Activated naive CD8-positive, alpha-beta T cell (primary cell): ENCODE results near the gene ATAD3B.
"Not testable (repeated sequence)": the region's sequence is repeated elsewhere in the genome, so short reads cannot be mapped to it uniquely, and the experiment has no call there.

Experiments used
- H3K27ac Mint-ChIP-seq: one replicate; pipeline ENCODE4 v1.8.0; 2021; ENCODE audit warnings: mixed read lengths
- H3K27me3 Mint-ChIP-seq: one replicate; pipeline ENCODE4 v1.8.0; 2021; ENCODE audit warnings: mixed read lengths
- H3K36me3 Mint-ChIP-seq: one replicate; pipeline ENCODE4 v1.8.0; 2021; ENCODE audit warnings: mixed read lengths
- H3K4me1 Mint-ChIP-seq: one replicate; pipeline ENCODE4 v1.8.0; 2021; ENCODE audit warnings: low read depth, mixed read lengths
- H3K4me3 Mint-ChIP-seq: one replicate; pipeline ENCODE4 v1.8.0; 2021; ENCODE audit warnings: mild to moderate bottlenecking, mixed read lengths
- H3K9me3 Mint-ChIP-seq: one replicate; pipeline ENCODE4 v1.8.0; 2021; ENCODE audit warnings: low read depth, mixed read lengths

Gene ATAD3B

GRCh38 chr1:1437904-1438376 is 33.6 kb upstream of the ATAD3B start:
- Mint-ChIP-seq H3K4me1 (peaks cover 11% of the 10 kb centered on the region), H3K36me3 (no peaks in the 10 kb centered on the region), H3K4me3 (no peak overlapping the region), H3K27ac (no peak overlapping the region), H3K9me3 (no peaks in the 10 kb centered on the region), H3K27me3 (no peaks in the 10 kb centered on the region)

DNA sequence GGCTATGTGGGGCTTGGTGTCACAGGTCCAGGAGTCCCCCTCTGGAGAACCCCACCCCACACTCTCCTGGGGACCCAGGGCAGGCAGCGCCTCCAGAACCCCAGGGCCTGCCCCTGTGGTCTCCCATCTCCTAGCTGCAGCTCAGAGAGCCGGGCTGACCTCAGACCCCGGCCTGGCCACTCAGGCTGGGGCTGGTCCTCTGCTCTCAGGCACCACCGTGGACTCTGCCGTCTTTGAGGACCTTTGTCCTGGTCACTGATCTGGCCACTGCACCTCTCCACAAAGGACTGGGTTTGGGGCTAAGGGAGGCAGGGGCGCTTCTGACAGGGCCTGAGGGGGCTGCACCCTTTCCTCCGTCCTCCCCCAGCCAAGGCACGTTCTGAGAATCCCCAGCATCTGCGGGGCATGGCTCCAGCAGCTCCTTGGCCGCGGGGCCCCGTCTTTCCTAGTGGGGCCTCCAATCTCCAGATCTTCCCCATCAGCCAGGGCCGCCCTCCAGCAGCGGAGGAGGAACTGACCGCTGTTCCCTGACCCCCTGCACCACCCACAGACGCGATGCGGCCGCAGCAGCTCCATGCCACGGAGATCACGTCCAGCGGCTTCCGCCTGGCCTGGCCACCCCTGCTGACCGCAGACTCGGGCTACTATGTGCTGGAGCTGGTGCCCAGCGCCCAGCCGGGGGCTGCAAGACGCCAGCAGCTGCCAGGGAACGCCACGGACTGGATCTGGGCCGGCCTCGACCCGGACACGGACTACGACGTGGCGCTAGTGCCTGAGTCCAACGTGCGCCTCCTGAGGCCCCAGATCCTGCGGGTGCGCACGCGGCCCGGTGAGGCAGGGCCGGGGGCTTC is 32.8 kb upstream of the ATAD3B start:
- peaks cover 11% of the 10 kb centered on the region for H3K4me1 Mint-ChIP-seq
- no peak overlapping the region for H3K4me3 Mint-ChIP-seq
- no peaks in the 10 kb centered on the region for H3K9me3 Mint-ChIP-seq
- no peak overlapping the region for H3K27ac Mint-ChIP-seq
- no peaks in the 10 kb centered on the region for H3K36me3 Mint-ChIP-seq
- no peaks in the 10 kb centered on the region for H3K27me3 Mint-ChIP-seq

GRCh38 chr1:1439546-1440261 is 31.9 kb upstream of the ATAD3B start:
- no peaks in the 10 kb centered on the region for H3K27me3 Mint-ChIP-seq
- no peak overlapping the region for H3K4me3 Mint-ChIP-seq
- no peaks in the 10 kb centered on the region for H3K36me3 Mint-ChIP-seq
- H3K4me1 Mint-ChIP-seq: peaks cover 11% of the 10 kb centered on the region
- H3K9me3 Mint-ChIP-seq: no peaks in the 10 kb centered on the region
- no peak overlapping the region for H3K27ac Mint-ChIP-seq

- Mint-ChIP-seq H3K4me1 (peaks cover 6% of the 10 kb centered on the region), H3K27ac (no peak overlapping the region), H3K36me3 (no peaks in the 10 kb centered on the region), H3K4me3 (no peak overlapping the region), H3K27me3 (no peaks in the 10 kb centered on the region), H3K9me3 (no peaks in the 10 kb centered on the region)
These were observed 31.1 kb upstream of the ATAD3B start for GRCh38 chr1:1440262-1441001.

- H3K4me1 Mint-ChIP-seq: peaks cover 5% of the 10 kb centered on the region
- H3K9me3 Mint-ChIP-seq: no peaks in the 10 kb centered on the region
- H3K36me3 Mint-ChIP-seq: no peaks in the 10 kb centered on the region
- no peaks in the 10 kb centered on the region for H3K27me3 Mint-ChIP-seq
- H3K27ac Mint-ChIP-seq: no peak overlapping the region
- no peak overlapping the region for H3K4me3 Mint-ChIP-seq
These were observed 30.3 kb upstream of the ATAD3B start for GRCh38 chr1:1441002-1441888.

GRCh38 chr1:1442069-1442770 is 29.3 kb upstream of the ATAD3B start:
- Mint-ChIP-seq H3K4me3 (no peak overlapping the region), H3K27ac (no peak overlapping the region), H3K36me3 (no peaks in the 10 kb centered on the region), H3K9me3 (no peaks in the 10 kb centered on the region), H3K4me1 (peaks cover 2% of the 10 kb centered on the region), H3K27me3 (no peaks in the 10 kb centered on the region)

DNA sequence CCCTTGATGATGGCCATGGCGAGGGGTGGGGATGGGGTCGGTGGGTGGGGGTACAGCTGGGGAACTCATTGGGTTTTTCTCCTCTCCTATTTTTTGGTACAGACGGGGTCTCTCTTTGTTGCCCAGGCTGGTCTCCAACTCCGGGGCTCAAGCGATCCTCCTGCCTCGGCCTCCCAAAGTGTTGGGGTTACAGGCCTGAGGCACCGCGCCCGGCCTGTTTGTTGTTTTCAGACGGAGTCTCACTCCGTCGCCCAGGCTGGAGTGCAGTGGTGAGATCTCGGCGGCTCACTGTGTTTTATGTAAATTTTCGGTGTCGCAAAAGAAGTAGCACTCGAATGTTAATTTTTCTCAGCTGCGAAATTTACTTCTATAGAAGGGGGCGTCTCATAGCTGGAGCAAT is 24.9 kb upstream of the ATAD3B start:
- H3K9me3 Mint-ChIP-seq, H3K36me3 Mint-ChIP-seq, H3K27me3 Mint-ChIP-seq, H3K4me3 Mint-ChIP-seq, H3K27ac Mint-ChIP-seq, H3K4me1 Mint-ChIP-seq: not testable (repeated sequence)

- Mint-ChIP-seq H3K36me3 (no peaks in the 10 kb centered on the region), H3K27ac (no peak within 1 kb of the TSS), H3K4me3 (no peak within 1 kb of the TSS), H3K4me1 (no peaks in the 10 kb centered on the region), H3K27me3 (no peaks in the 10 kb centered on the region), H3K9me3 (no peaks in the 10 kb centered on the region)
These were observed 22.3 kb upstream of the ATAD3B start, which contains the start of gene ATAD3C for GRCh38 chr1:1449099-1449739. Gene ATAD3C (plus strand): TSS chr1:1449689. CDS start chr1:1450684, 995 bp downstream.

DNA sequence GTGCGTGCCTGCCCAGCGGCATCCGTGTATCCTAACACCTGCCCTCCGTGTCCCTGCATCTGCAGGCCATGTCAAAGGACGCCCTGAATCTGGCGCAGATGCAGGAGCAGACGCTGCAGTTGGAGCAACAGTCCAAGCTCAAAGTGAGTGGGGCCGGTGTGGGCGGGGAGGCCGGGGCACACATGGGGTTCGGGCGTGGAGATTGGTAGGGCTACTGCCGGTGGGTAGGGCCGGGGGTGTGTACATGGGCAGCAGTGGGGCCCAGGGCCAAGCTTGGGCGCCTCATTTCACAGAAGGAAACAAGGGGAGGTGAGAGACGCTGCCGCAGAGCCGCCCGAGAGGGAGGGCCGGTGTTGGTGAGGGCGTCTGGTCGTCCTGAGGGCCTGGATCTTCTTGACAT is 20.9 kb upstream of the ATAD3B start:
- H3K27me3 Mint-ChIP-seq, H3K4me1 Mint-ChIP-seq, H3K9me3 Mint-ChIP-seq, H3K27ac Mint-ChIP-seq, H3K4me3 Mint-ChIP-seq, H3K36me3 Mint-ChIP-seq: not testable (repeated sequence)

DNA sequence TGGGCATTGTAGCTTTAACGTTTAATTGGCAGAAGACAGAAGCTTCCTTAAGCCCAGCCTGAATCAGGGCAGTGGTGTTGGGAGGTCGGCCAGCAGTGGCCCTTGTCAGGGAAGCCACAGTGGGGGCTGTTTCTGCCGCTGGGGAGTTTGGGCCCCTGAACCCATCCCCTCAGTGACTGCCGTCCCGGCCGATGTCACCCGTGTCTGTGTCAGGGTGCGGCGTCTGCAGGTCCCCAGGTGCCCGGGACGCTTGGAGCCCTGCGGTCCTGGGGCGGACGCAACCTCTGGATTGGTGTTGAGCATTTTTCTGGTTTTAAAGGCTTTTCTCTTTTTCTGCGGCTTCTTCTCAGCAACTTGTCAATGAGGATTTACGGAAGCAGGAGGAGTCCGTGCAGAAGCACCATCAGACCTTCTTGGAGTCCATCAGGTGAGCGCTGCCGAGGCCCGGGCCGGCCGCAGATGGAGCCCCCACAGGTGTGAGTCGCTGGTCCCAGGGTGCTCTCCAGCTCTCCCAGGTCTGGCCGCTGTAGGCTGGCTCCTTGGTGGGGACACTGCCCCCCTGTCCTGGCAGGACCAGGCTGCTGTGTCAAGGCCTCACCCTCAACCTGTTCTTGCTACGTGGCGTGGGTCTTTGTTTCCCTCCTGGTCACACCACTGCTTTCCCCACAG is 19.7 kb upstream of the ATAD3B start:
- H3K27ac Mint-ChIP-seq: no peak overlapping the region
- no peak overlapping the region for H3K4me3 Mint-ChIP-seq
- no peaks in the 10 kb centered on the region for H3K36me3 Mint-ChIP-seq
- H3K27me3 Mint-ChIP-seq: no peaks in the 10 kb centered on the region
- no peaks in the 10 kb centered on the region for H3K9me3 Mint-ChIP-seq
- no peaks in the 10 kb centered on the region for H3K4me1 Mint-ChIP-seq

DNA sequence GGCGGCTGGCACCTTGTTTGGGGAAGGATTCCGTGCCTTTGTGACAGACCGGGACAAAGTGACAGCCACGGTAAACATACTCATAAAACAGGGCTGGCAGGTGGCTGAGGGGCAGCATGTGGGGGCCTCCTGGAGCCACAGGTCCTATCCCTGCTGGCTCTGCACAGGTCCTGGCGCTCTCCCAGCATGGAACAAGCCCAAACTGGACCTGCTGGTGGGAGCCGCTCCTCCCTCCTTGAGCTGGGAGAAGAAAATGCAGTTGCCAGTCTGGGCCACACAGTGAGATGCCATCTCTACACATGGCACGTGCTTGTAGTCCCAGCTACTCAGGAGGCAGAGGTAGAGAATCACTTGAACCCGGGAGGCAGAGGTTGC is 19.2 kb upstream of the ATAD3B start:
- not testable (repeated sequence) for H3K4me1 Mint-ChIP-seq, H3K9me3 Mint-ChIP-seq, H3K4me3 Mint-ChIP-seq, H3K27me3 Mint-ChIP-seq, H3K27ac Mint-ChIP-seq, H3K36me3 Mint-ChIP-seq

GRCh38 chr1:1452882-1453281 is 18.7 kb upstream of the ATAD3B start:
- Mint-ChIP-seq H3K9me3 (no peaks in the 10 kb centered on the region), H3K27me3 (no peaks in the 10 kb centered on the region), H3K36me3 (no peaks in the 10 kb centered on the region), H3K4me1 (no peaks in the 10 kb centered on the region), H3K4me3 (no peak overlapping the region), H3K27ac (no peak overlapping the region)

DNA sequence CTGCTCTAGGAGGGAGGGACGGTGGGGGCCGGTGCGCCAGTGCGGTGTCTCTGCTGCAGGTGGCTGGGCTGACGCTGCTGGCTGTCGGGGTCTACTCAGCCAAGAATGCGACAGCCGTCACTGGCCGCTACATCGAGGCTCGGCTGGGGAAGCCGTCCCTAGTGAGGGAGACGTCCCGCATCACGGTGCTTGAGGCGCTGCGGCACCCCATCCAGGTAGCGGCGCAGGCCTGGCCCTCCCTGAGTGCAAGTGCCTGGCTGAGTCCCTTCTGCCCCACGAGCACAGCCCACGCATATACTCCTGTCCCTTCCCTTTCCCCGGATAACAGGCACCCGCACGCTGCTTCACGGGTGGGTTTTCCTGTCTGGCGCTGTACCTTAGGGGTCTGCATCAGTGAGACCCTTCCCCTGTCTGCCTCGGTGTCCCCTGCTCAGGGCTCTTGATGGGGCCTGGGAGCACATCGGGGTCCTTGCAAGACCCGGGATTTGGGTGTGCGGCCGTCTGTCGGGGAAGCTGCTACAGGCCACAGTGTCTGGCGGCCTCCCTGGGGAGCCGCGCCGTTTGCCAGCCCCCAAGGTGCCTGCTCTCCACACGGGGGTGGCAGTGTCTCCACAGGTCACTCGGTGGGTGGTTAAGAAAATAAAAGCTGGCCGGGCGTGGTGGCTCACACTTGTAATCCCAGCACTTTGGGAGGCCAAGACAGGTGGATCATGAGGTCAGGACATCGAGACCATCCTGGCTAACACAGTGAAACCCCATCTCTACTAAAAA is 17.1 kb upstream of the ATAD3B start:
- H3K4me1 Mint-ChIP-seq, H3K4me3 Mint-ChIP-seq, H3K9me3 Mint-ChIP-seq, H3K27ac Mint-ChIP-seq, H3K36me3 Mint-ChIP-seq, H3K27me3 Mint-ChIP-seq: not testable (repeated sequence)
